T-helper 2 cell treated with Interferon-gamma antibody and Interleukin-4, amounts not matched to agents 100 ng/mL and 5 ng/mL, for 36 hours (primary cell): ENCODE measurements around the gene ATRX. TPM values are rescaled to one million over a fixed set of nuclear protein-coding genes. Genes with fewer than 3 reads are reported as not detected.
"Not testable (repeated sequence)": the region's sequence is repeated elsewhere in the genome, so short reads cannot be mapped to it uniquely, and the experiment has no call there.

Experiments
- intact Hi-C: fragments of 100-400 bp; cut with micrococcal nuclease; formaldehyde crosslinking; loops from one replicate; pipeline ENCODE4 v1.15.1; 2023
- total RNA-seq: library from RNA; stranded (reverse); gene quantifications from 2 replicates; pipeline ENCODE4 v1.2.3, GENCODE V29; 2022

The ATRX gene
- total RNA-seq, 1 donor from 2014 or later, result 79.2 TPM

- intact Hi-C loops, result no loop called here
Observed at GRCh38 chrX:77635373-77635772, 150.6 kb downstream of the ATRX start.

GRCh38 chrX:77628294-77629025 lies 157.6 kb downstream of the ATRX start:
- intact Hi-C loops, result no loop called here

GRCh38 chrX:77622672-77623071 lies 163.3 kb downstream of the ATRX start:
- intact Hi-C loops, result no loop called here

GRCh38 chrX:77622233-77622632 lies 163.8 kb downstream of the ATRX start:
- intact Hi-C loops, result no loop called here

- intact Hi-C loops, result not testable (repeated sequence)
Observed at GRCh38 chrX:77621453-77621852, 164.6 kb downstream of the ATRX start.

- intact Hi-C loops, result no loop called here
Observed at GRCh38 chrX:77617206-77617605, 168.8 kb downstream of the ATRX start.

- intact Hi-C loops, result no loop called here
Observed at GRCh38 chrX:77603635-77604336, 182.2 kb downstream of the ATRX start.

- intact Hi-C loops, result no loop called here
Observed at GRCh38 chrX:77597511-77597910, 188.5 kb downstream of the ATRX start.

- intact Hi-C loops, result no loop called here
Observed at GRCh38 chrX:77597090-77597489, 188.9 kb downstream of the ATRX start.

- intact Hi-C loops, result no loop called here
Observed at GRCh38 chrX:77595848-77596247, 190.2 kb downstream of the ATRX start.

- intact Hi-C loops, result no loop called here
Observed at GRCh38 chrX:77572322-77572721, 213.7 kb downstream of the ATRX start.

GRCh38 chrX:77565278-77565677 lies 220.7 kb downstream of the ATRX start:
- intact Hi-C loops, result no loop called here

GRCh38 chrX:77564823-77565222 lies 221.2 kb downstream of the ATRX start:
- intact Hi-C loops, result no loop called here

GRCh38 chrX:77561372-77561771 lies 224.6 kb downstream of the ATRX start:
- intact Hi-C loops, result no loop called here

- intact Hi-C loops, result no loop called here
Observed at GRCh38 chrX:77556276-77556675, 229.7 kb downstream of the ATRX start.

GRCh38 chrX:77548751-77549150 lies 237.3 kb downstream of the ATRX start:
- intact Hi-C loops, result no loop called here

- intact Hi-C loops, result not testable (repeated sequence)
Observed at GRCh38 chrX:77539778-77540177, 246.2 kb downstream of the ATRX start.

- intact Hi-C loops, result not testable (repeated sequence)
Observed at GRCh38 chrX:77531261-77531660, 254.8 kb downstream of the ATRX start.

GRCh38 chrX:77528034-77528433 lies 258.0 kb downstream of the ATRX start:
- intact Hi-C loops, result no loop called here

GRCh38 chrX:77527233-77528001 lies 258.6 kb downstream of the ATRX start:
- intact Hi-C loops, result no loop called here

GRCh38 chrX:77519765-77520164 lies 266.3 kb downstream of the ATRX start:
- intact Hi-C loops, result no loop called here

GRCh38 chrX:77514177-77514576 lies 271.8 kb downstream of the ATRX start:
- intact Hi-C loops, result no loop called here
